DND-41 (cell line): ENCODE results near the gene MICOS13.

Experiments
- ATAC-seq: fragments of 200-7000 bp; cut with Tn5 transposase; 3 replicates; pipeline ENCODE4 v1.9.1; 2021; ENCODE audit warnings: low read depth; ENCODE audit not compliant: insufficient read depth
- DNase-seq: peaks from one replicate; pipeline ENCODE4 v3.0.0-alpha.2; 2020
- H2AFZ ChIP-seq: 2 replicates; pipeline ENCODE4 v1.6.0; 2012; ENCODE audit warnings: low read depth, low read length
- H3K27ac ChIP-seq: 2 replicates; pipeline ENCODE4 v1.5.1; 2012; ENCODE audit warnings: low read length, inconsistent platforms
- H3K27me3 ChIP-seq: fragments of 200-600 bp; sonication (generic); 2 replicates; pipeline ENCODE4 v1.6.0; 2012; ENCODE audit warnings: low read length, mild to moderate bottlenecking, inconsistent platforms; ENCODE audit not compliant: insufficient read depth, poor library complexity
- H3K36me3 ChIP-seq: 2 replicates; pipeline ENCODE4 v1.5.1; 2012; ENCODE audit warnings: low read length, inconsistent platforms; ENCODE audit not compliant: insufficient read depth
- H3K4me1 ChIP-seq: 2 replicates; pipeline ENCODE4 v1.5.1; 2012; ENCODE audit warnings: mild to moderate bottlenecking, low read length; ENCODE audit not compliant: insufficient read depth
- H3K4me2 ChIP-seq: 2 replicates; pipeline ENCODE4 v1.6.0; 2012; ENCODE audit warnings: mild to moderate bottlenecking, moderate library complexity, low read length, inconsistent platforms; ENCODE audit not compliant: insufficient read depth
- H3K4me3 ChIP-seq, 2 experiments: fragments of 200-600 bp in 1 of 2; shearing (Covaris generic) in 1 of 2; 2 replicates each; pipeline ENCODE4 v1.5.1; 2012 to 2016; ENCODE audit warnings: inconsistent platforms in 2 of 2, low read length in 2 of 2, mild to moderate bottlenecking in 2 of 2, low read depth in 1 of 2, moderate library complexity in 1 of 2
- H3K79me2 ChIP-seq: 2 replicates; pipeline ENCODE4 v1.6.0; 2012; ENCODE audit warnings: low read length, inconsistent platforms; ENCODE audit not compliant: insufficient read depth
- H3K9ac ChIP-seq: 2 replicates; pipeline ENCODE4 v1.6.0; 2012; ENCODE audit warnings: low read depth, mild to moderate bottlenecking, inconsistent platforms, low read length, moderate library complexity
- H3K9me3 ChIP-seq: 2 replicates; pipeline ENCODE4 v1.5.1; 2012; ENCODE audit warnings: low read length, moderate library complexity, mild to moderate bottlenecking, inconsistent platforms; ENCODE audit not compliant: insufficient read depth, severe bottlenecking
- H4K20me1 ChIP-seq: 2 replicates; pipeline ENCODE4 v1.6.0; 2012; ENCODE audit warnings: low read length; ENCODE audit not compliant: insufficient read depth
- CTCF ChIP-seq: IDR thresholded peaks from 2 replicates; pipeline ENCODE4 v1.5.1; 2012; ENCODE audit warnings: borderline replicate concordance, low read length, moderate library complexity, mild to moderate bottlenecking; ENCODE audit not compliant: poor library complexity, severe bottlenecking; ENCODE audit errors: extremely low read depth
- EZH2 ChIP-seq: IDR thresholded peaks from 3 replicates; pipeline ENCODE4 v1.6.1; 2012; ENCODE audit warnings: borderline replicate concordance, low read depth, mild to moderate bottlenecking, moderate library complexity, low read length, inconsistent platforms; ENCODE audit not compliant: severe bottlenecking

The MICOS13 gene

GRCh38 chr19:5673752-5674151 is 6.6 kb downstream of the MICOS13 start:
- no peak for TF ChIP-seq EZH2
- TF ChIP-seq CTCF: no peak
- H2AFZ ChIP-seq: no peak overlapping the region
- H3K4me3 ChIP-seq: no peak overlapping the region
- no peaks in the 10 kb centered on the region for H3K27me3 ChIP-seq
- H4K20me1 ChIP-seq: 0 out of 2 replicates have a peak, but pooled peaks cover 6% of the 10 kb centered on the region
- H3K9me3 ChIP-seq: no peaks in the 10 kb centered on the region
- H3K79me2 ChIP-seq: no peaks in the 10 kb centered on the region
- H3K4me2 ChIP-seq: no peak overlapping the region
- H3K36me3 ChIP-seq: peaks cover 41% of the 10 kb centered on the region
- H3K9ac ChIP-seq: no peak overlapping the region
- ATAC-seq: no peak
- DNase-seq: no peak
- no peak overlapping the region for H3K27ac ChIP-seq
- 0 out of 2 replicates have a peak, but pooled peaks cover under 1% of the 10 kb centered on the region for H3K4me1 ChIP-seq

GRCh38 chr19:5672708-5673459 is 7.4 kb downstream of the MICOS13 start:
- H3K9me3 ChIP-seq: no peaks in the 10 kb centered on the region
- ATAC-seq (no peak), DNase-seq (no peak)
- H3K4me2 ChIP-seq: no peak overlapping the region
- no peak for TF ChIP-seq CTCF
- TF ChIP-seq EZH2: no peak
- no peaks in the 10 kb centered on the region for H3K79me2 ChIP-seq
- H3K27me3 ChIP-seq: no peaks in the 10 kb centered on the region
- no peak overlapping the region for H3K27ac ChIP-seq
- H4K20me1 ChIP-seq: peaks cover 8% of the 10 kb centered on the region
- peaks cover 42% of the 10 kb centered on the region for H3K36me3 ChIP-seq
- no peak overlapping the region for H3K4me3 ChIP-seq
- H3K9ac ChIP-seq: no peak overlapping the region
- no peaks in the 10 kb centered on the region for H3K4me1 ChIP-seq
- no peak overlapping the region for H2AFZ ChIP-seq

- ATAC-seq (no peak), DNase-seq (no peak)
- H3K9me3 ChIP-seq: no peaks in the 10 kb centered on the region
- no peak overlapping the region for H3K9ac ChIP-seq
- no peaks in the 10 kb centered on the region for H3K79me2 ChIP-seq
- H4K20me1 ChIP-seq: peaks cover 14% of the 10 kb centered on the region
- no peak overlapping the region for H3K4me3 ChIP-seq
- no peak for TF ChIP-seq EZH2
- no peak for TF ChIP-seq CTCF
- H3K27ac ChIP-seq: no peak overlapping the region
- H3K36me3 ChIP-seq: peaks cover 50% of the 10 kb centered on the region
- H3K27me3 ChIP-seq: no peaks in the 10 kb centered on the region
- no peak overlapping the region for H2AFZ ChIP-seq
- no peaks in the 10 kb centered on the region for H3K4me1 ChIP-seq
- H3K4me2 ChIP-seq: no peak overlapping the region
Observed at GRCh38 chr19:5671600-5671999, 8.7 kb downstream of the MICOS13 start.
